ENCODE data around the gene RALGPS2.

GRCh38 chr1:178966312-178966711 lies 241.3 kb downstream of the RALGPS2 start:
- no peak for TF ChIP-seq CTCF (IDR thresholded peaks at IDR 0.05; ENCODE audit: low read depth, low read length)
- no peak for TF ChIP-seq EZH2phosphoT487 (IDR thresholded peaks at IDR 0.05; ENCODE audit: low read depth)

Data from OCI-LY3 (cell line).